Fibroblast of lung (primary cell): ENCODE data around the gene TTC19. TPM values are rescaled to one million over a fixed set of nuclear protein-coding genes. Genes with fewer than 3 reads are reported as not detected.
A peak's percentile ranks its signal among the peaks of the same experiment; 100 is the strongest.

Experiments
- DNase-seq, 2 donors: peaks; one replicate each; pipeline versions ENCODE4 v3.0.0 to v3.0.0-alpha.2; 2010; ENCODE audit warnings: low read depth in 2 of 2
- H2AFZ ChIP-seq: 2 replicates; pipeline ENCODE4 v1.5.1; 2012; ENCODE audit warnings: low read length, control low read depth, inconsistent platforms
- H3K27ac ChIP-seq: 2 replicates; pipeline ENCODE4 v1.5.1; 2011; ENCODE audit warnings: low read length, control low read depth; ENCODE audit not compliant: insufficient read depth
- H3K27me3 ChIP-seq: 2 replicates; pipeline ENCODE4 v1.5.1; 2011; ENCODE audit warnings: mild to moderate bottlenecking, low read length; ENCODE audit not compliant: control insufficient read depth, insufficient read depth
- H3K36me3 ChIP-seq: 2 replicates; pipeline ENCODE4 v1.5.1; 2011; ENCODE audit warnings: low read length; ENCODE audit not compliant: control insufficient read depth, insufficient read depth
- H3K4me1 ChIP-seq: 2 replicates; pipeline ENCODE4 v1.5.1; 2011; ENCODE audit warnings: low read length; ENCODE audit not compliant: control insufficient read depth, insufficient read depth; ENCODE audit errors: extremely low read depth
- H3K4me2 ChIP-seq: 2 replicates; pipeline ENCODE4 v1.5.1; 2011; ENCODE audit warnings: low read length, control low read depth; ENCODE audit not compliant: insufficient read depth; ENCODE audit errors: extremely low read depth
- H3K4me3 ChIP-seq, 4 experiments: fragments of 200-600 bp in 1 of 4; sonication (generic) in 1 of 4; replicated peaks in 1 of 4; 2 replicates each; pipeline ENCODE4 v1.5.1; 2011 to 2016; ENCODE audit warnings: low read length in 4 of 4, low read depth in 3 of 4, mild to moderate bottlenecking in 3 of 4, control low read depth in 2 of 4, inconsistent platforms in 1 of 4, mixed read lengths in 1 of 4; ENCODE audit not compliant: insufficient read depth in 1 of 4; ENCODE audit errors: control extremely low read depth in 1 of 4
- H3K79me2 ChIP-seq: 2 replicates; pipeline ENCODE4 v1.5.1; 2012; ENCODE audit warnings: mild to moderate bottlenecking, low read length, inconsistent platforms; ENCODE audit not compliant: control insufficient read depth, insufficient read depth
- H3K9ac ChIP-seq: 2 replicates; pipeline ENCODE4 v1.5.1; 2011; ENCODE audit warnings: mild to moderate bottlenecking, low read length, control low read depth; ENCODE audit not compliant: insufficient read depth
- H3K9me3 ChIP-seq: 2 replicates; pipeline ENCODE4 v1.5.1; 2012; ENCODE audit warnings: low read depth, low read length; ENCODE audit not compliant: control insufficient read depth, insufficient read depth
- H4K20me1 ChIP-seq: 2 replicates; pipeline ENCODE4 v1.5.1; 2011; ENCODE audit warnings: low read length; ENCODE audit not compliant: control insufficient read depth, insufficient read depth; ENCODE audit errors: extremely low read depth
- EZH2 ChIP-seq: IDR thresholded peaks from 2 replicates; pipeline ENCODE4 v1.5.1; 2012; ENCODE audit warnings: low read length, control low read depth, mild to moderate bottlenecking; ENCODE audit errors: missing control alignments
- polyA plus RNA-seq, 2 donors: library from polyadenylated mRNA; depleted of rRNA in 1 of 2; stranded (reverse) in 1 of 2; unstranded in 1 of 2; fragments of >200 nt; gene quantifications; 2 replicates each; pipeline ENCODE4 v1.2.1, GENCODE V29; 2011 to 2012; ENCODE audit warnings: missing spikeins in 1 of 2
- total RNA-seq: library from RNA; depleted of rRNA; stranded (reverse); fragments of >200 nt; gene quantifications from 2 replicates; pipeline ENCODE4 v1.2.1, GENCODE V29; 2014
- TF ChIP-seq, protein P1 (sequence below), 2 donors: IDR thresholded peaks in 1 of 2; conservative IDR thresholded peaks in 1 of 2; 1 replicate in 1 of 2; 2 replicates in 1 of 2; pipeline ENCODE4 v1.5.1; 2011 to 2012; ENCODE audit warnings: low read length in 2 of 2, control low read depth in 1 of 2, inconsistent platforms in 1 of 2, low read depth in 1 of 2, mild to moderate bottlenecking in 1 of 2

Gene TTC19
- total and polyA plus RNA-seq, 2 donors (not counting 1 experiment from before 2014, with no cell fraction given), result 4.2 to 23.0 TPM

DNA sequence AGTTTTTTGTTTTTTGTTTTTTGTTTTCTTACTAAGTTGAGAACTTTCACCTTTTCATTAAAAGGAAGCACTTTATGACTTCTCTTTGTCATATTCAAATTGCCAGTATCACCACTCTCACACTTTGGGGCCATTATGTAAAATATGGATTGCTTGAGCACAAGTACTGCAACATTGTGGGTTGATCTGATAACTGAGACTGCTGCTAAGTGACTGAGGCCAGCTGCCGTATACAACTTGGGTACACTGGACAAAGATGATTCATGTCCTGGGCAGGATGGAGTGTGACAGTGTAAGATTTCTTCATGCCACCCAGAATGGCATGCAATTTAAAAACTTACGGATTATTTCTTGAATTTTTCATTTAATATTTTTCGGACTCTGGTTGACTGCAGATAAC is 7.8 kb downstream of the TTC19 start:
- Histone ChIP-seq H4K20me1 (no peaks in the 10 kb centered on the region), H2AFZ (no peak overlapping the region), H3K4me2 (no peak overlapping the region), H3K27me3 (no peaks in the 10 kb centered on the region), H3K4me3 (no peak overlapping the region), H3K9me3 (no peaks in the 10 kb centered on the region), H3K79me2 (peaks cover 2% of the 10 kb centered on the region), H3K36me3 (peaks cover 14% of the 10 kb centered on the region), H3K27ac (no peak overlapping the region), H3K4me1 (no peaks in the 10 kb centered on the region), H3K9ac (no peak overlapping the region)
- TF ChIP-seq EZH2, result no peak
- TF ChIP-seq, protein P1, sequence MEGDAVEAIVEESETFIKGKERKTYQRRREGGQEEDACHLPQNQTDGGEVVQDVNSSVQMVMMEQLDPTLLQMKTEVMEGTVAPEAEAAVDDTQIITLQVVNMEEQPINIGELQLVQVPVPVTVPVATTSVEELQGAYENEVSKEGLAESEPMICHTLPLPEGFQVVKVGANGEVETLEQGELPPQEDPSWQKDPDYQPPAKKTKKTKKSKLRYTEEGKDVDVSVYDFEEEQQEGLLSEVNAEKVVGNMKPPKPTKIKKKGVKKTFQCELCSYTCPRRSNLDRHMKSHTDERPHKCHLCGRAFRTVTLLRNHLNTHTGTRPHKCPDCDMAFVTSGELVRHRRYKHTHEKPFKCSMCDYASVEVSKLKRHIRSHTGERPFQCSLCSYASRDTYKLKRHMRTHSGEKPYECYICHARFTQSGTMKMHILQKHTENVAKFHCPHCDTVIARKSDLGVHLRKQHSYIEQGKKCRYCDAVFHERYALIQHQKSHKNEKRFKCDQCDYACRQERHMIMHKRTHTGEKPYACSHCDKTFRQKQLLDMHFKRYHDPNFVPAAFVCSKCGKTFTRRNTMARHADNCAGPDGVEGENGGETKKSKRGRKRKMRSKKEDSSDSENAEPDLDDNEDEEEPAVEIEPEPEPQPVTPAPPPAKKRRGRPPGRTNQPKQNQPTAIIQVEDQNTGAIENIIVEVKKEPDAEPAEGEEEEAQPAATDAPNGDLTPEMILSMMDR (conservative IDR thresholded peaks at IDR 0.05 in 1 of 2, IDR thresholded peaks at IDR 0.05 in 1 of 2; ENCODE audit: low read depth in 1 of 2, low read length in 2 of 2), result no peak
- no peak for DNase-seq

DNA sequence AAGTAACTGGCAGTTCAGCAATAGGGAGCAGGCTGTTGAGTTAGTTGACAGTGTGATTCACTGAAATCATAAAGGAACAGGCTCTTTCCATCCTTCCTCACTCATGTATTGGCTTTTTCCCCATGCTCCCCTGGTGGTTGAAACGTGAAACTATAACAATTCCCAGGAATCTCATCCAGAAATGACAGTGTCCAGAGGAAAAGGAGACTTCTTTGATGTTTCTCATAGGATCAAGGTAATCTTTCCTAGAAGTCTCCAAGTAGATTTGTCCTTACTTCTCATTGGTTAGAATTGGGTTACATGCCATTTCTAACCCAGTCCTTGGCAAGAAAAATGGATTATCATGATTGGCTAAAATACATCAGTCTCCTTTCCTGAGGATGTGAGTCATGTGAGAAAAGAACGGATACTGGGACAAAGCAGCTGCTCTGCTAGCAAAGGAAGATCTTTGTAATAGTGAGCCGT is 14.4 kb downstream of the TTC19 start:
- H3K27me3 ChIP-seq, result no peaks in the 10 kb centered on the region
- no peak overlapping the region for H3K4me3 ChIP-seq
- peaks cover 2% of the 10 kb centered on the region for H3K36me3 ChIP-seq
- peaks cover 7% of the 10 kb centered on the region for H3K4me1 ChIP-seq
- peaks cover 6% of the 10 kb centered on the region for H3K79me2 ChIP-seq
- no peaks in the 10 kb centered on the region for H4K20me1 ChIP-seq
- H2AFZ ChIP-seq, result no peak overlapping the region
- TF ChIP-seq EZH2, result no peak
- TF ChIP-seq, protein P1 (conservative IDR thresholded peaks at IDR 0.05 in 1 of 2, IDR thresholded peaks at IDR 0.05 in 1 of 2; ENCODE audit: low read depth in 1 of 2, low read length in 2 of 2), result peak; percentile 76 to 80
- no peak overlapping the region for H3K4me2 ChIP-seq
- no peaks in the 10 kb centered on the region for H3K9me3 ChIP-seq
- peak; percentile 86 to 93 for DNase-seq
- H3K9ac ChIP-seq, result no peak overlapping the region
- H3K27ac ChIP-seq, result peak overlapping the region; percentile 37

DNA sequence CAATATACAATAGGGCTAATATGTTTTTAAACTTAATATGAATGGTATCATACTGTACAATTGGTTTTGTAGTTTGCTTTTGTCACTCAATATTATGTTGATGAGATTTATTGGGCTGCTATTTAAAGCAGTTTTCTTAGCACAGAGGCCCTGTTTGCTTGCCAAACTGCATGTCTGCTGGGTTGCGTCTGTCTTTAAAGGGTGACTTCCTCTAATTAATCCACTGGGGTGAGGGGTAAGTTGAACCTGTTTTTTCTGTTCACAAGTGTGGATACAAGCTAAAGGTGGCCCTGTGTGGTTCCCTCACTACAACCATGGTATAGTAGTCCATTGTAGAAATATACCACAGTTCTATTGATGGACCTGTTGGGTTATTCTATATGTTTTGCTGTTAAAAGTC is 19.7 kb downstream of the TTC19 start:
- Histone ChIP-seq H2AFZ (no peak overlapping the region), H3K9me3 (no peaks in the 10 kb centered on the region), H3K27me3 (no peaks in the 10 kb centered on the region), H3K4me2 (no peak overlapping the region), H3K36me3 (peaks cover 4% of the 10 kb centered on the region), H4K20me1 (no peaks in the 10 kb centered on the region), H3K9ac (no peak overlapping the region), H3K27ac (no peak overlapping the region), H3K4me3 (no peak overlapping the region), H3K79me2 (peaks cover 7% of the 10 kb centered on the region), H3K4me1 (no peaks in the 10 kb centered on the region)
- TF ChIP-seq EZH2, result no peak
- TF ChIP-seq, protein P1 (conservative IDR thresholded peaks at IDR 0.05 in 1 of 2, IDR thresholded peaks at IDR 0.05 in 1 of 2; ENCODE audit: low read depth in 1 of 2, low read length in 2 of 2), result no peak
- no peak for DNase-seq
